ENCODE results near the gene PPP6R3.
"Not testable (repeated sequence)": the region's sequence is repeated elsewhere in the genome, so short reads cannot be mapped to it uniquely, and the experiment has no call there.

The PPP6R3 gene

DNA sequence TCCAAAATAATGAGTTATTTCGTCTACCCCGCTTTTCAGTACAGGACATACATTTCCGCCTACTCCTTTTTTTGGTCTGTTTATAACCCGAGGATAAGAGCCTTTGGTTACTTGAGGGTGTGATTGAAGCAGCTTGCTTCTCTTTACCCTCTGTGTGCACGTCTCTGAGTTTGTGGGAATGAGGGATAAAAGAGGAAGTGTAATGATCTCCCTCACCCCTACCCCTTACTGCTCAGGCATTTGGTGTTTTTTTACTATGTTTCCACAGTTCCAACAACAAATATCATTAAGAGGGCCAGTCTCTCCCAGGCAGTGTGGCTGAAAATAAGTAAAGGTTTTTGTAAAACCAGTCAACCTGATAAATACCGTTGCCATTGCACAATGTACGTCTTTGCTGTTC lies 140.6 kb downstream of the PPP6R3 start:
- no peak for DNase-seq (ENCODE audit: low spot score)

- no peak for DNase-seq (ENCODE audit: low spot score)
These were observed 149.2 kb downstream of the PPP6R3 start for GRCh38 chr11:68609761-68610160.

GRCh38 chr11:68610452-68611116 lies 150.0 kb downstream of the PPP6R3 start:
- no peak for DNase-seq (ENCODE audit: low spot score)

DNA sequence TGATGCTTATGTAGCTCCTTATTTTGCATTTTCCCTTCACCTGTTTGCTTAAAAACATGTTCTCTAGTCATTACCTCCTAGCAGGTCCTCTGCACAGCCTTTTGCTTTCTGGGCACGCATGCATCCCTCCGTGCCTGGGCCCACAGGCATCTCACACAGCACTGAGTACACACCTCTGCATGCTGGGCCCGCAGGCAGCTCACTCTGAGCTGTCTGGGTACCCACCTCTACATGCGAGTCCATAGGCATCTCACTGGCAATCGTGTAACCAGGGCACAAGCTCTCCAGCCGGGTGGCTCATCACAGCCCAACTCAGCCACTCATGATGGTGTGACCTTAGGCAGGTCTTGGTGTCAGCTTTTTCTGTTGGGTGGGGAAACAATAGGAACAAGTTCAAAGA lies 155.1 kb downstream of the PPP6R3 start:
- DNase-seq (ENCODE audit: low spot score), result no peak

DNA sequence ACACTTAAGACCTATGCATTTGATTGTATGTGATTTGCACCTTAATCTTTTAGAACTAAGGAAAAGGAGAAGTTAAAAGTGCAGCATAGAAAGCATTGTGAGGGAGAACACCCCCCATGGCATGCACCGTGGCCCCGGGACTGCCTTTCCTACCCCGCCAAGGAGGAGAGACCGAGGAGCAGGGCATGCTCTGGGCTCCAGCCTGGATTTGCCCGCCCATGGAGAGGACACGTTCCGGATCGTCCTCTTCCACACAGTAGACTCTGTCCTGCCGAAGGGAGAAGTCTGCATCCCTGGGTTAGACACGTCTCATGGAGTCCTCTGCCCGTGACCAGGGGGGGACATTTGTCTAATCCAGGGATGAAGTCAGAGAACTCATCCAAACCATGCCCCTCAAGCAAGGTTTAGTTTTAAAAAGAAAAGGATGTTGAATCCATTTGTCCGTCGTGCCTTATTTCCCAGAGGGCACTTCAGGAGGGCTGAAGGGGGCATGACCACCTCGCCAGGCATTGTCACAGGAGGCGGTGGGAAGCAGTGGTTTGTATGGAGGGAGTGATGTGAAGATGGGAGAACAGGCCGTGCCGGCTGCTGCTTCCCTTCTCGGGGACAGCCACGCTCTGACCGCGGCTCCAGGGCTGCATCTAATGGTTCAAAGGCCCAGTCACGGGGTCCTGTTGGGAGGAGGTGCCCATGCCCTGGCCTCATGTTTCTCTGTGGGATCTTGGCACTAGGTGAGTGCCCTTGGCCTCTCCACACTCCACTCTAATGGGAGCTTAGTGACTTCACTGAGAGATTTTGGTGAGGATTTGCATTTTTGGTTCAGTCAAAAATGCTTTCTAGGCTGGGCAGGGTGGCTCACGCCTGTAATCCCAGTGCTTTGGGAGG lies 157.6 kb downstream of the PPP6R3 start:
- DNase-seq (ENCODE audit: low spot score), result no peak

DNA sequence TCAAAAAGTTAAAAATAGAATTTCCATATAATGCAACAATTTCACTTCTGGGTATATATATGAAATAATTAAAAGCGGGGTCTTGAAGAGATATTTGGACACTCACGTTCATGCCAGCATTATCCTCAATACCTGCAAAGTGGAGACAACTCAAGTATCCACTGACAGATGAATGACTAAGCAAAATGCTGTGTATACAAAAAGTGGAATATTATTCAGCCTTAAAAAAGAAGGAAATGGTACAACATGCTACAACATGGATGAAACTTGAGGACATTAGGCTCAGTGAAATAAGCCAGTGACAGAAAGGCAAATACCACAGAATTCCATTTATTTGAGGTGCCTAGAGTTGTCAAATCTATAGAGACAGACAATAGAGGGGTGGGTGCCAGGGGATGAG lies 161.3 kb downstream of the PPP6R3 start:
- no peak for DNase-seq (ENCODE audit: low spot score)

DNA sequence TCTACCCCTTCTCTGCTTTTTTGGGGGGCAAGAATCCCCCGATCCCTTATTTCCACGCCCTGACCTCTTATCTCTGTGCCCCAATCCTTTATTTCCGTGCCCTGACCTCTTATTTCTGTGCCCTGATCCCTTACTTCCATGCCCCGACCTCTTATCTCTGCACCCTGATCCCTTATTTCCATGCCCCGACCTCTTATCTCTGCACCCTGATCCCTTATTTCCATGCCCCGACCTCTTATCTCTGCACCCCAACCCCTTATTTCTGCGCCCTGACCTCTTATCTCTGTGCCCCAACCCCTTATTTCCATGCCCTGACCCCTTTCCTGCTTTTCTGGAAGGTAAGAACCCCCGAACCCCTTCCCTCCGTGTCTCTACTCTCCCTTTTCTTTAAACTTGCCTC lies 163.2 kb downstream of the PPP6R3 start:
- not testable (repeated sequence) for DNase-seq (ENCODE audit: low spot score)

GRCh38 chr11:68625069-68625468 lies 164.5 kb downstream of the PPP6R3 start:
- not testable (repeated sequence) for DNase-seq (ENCODE audit: low spot score)

- DNase-seq (ENCODE audit: low spot score), result not testable (repeated sequence)
These were observed 165.7 kb downstream of the PPP6R3 start for GRCh38 chr11:68626236-68626635.

DNA sequence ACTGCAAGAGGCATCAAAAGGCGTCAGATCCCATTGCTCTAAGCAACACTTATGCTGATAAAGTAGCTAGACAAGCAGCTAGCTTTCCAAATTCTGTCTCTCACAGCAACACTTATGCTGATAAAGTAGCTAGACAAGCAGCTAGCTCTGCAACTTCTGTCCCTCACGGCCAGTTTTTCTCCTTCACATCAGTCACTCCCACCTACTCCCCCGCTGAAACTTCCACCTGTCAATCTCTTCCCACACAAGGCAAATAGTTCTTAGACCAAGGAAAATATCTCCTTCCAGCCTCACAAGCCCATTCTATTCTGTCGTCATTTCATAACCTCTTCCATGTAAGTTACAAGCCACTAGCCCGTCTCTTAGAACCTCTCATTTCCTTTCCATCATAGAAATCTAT lies 168.3 kb downstream of the PPP6R3 start:
- not testable (repeated sequence) for DNase-seq (ENCODE audit: low spot score)

DNA sequence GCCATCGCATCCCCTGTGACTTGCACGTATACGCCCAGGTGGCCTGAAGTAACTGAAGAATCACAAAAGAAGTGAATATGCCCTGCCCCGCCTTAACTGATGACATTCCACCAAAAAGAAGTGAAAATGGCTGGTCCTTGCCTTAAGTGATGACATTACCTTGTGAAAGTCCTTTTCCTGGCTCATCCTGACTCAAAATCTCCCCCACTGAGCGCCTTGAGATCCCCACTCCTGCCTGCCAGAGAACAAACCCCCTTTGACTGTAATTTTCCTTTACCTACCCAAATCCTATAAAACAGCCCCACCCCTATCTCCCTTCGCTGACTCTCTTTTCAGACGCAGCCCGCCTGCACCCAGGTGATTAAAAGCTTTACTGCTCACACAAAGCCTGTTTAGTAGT lies 171.8 kb downstream of the PPP6R3 start:
- DNase-seq (ENCODE audit: low spot score), result not testable (repeated sequence)

DNA sequence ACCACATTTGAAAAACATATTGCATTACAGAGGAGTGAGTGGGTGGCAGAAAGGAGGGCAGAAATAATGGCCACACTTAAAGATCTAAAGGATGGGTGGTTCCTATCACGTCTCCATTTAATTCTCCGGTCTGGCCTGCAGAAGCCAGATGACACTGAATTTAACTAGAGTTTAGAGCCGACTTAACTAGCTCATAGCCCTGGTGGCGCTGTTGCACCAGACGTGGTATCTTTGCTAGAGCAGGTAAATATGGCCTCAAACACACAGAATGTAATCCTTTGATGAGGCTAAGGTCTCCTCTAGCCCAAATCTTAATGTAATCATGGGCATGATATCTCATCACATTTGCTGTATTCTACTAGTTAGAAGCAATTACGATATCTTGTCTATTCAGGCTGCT lies 172.2 kb downstream of the PPP6R3 start:
- DNase-seq (ENCODE audit: low spot score), result peak; percentile 73

- DNase-seq (ENCODE audit: low spot score), result not testable (repeated sequence)
These were observed 174.1 kb downstream of the PPP6R3 start for GRCh38 chr11:68634606-68635005.

DNA sequence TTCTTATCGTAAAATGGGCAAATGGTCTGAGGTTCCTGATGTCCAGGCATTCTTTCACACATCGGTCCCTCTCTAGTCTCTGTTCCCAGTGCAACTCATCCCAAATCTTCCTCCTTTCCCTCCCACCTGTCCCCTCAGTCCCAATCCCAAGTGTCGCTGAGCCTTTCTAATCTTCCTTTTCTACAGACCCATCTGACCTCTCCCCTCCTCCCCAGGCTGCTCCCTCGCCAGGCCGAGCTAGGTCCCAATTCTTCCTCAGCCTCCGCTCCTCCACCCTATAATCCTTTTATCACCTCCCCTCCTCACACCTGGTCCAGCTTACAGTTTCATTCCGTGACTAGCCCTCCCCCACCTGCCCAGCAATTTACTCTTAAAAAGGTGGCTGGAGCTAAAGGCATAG lies 174.6 kb downstream of the PPP6R3 start:
- DNase-seq (ENCODE audit: low spot score), result not testable (repeated sequence)

DNA sequence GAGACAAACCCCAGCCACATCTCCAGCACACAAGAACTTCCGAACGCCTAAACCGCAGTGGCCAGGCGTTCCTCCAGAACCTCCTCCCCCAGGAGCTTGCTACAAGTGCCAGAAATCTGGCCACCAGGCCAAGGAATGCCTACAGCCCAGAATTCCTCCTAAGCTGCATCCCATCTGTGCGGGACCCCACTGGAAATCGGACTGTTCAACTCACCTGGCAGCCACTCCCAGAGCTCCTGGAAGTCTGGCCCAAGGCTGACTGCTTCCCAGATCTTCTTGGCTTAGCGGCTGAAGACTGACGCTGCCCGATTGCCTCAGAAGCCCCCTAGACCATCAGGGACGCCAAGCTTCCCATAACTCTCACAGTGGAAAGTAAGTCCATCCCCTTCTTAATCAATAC lies 175.3 kb downstream of the PPP6R3 start:
- not testable (repeated sequence) for DNase-seq (ENCODE audit: low spot score)

- not testable (repeated sequence) for DNase-seq (ENCODE audit: low spot score)
These were observed 178.8 kb downstream of the PPP6R3 start for GRCh38 chr11:68639322-68639721.

DNA sequence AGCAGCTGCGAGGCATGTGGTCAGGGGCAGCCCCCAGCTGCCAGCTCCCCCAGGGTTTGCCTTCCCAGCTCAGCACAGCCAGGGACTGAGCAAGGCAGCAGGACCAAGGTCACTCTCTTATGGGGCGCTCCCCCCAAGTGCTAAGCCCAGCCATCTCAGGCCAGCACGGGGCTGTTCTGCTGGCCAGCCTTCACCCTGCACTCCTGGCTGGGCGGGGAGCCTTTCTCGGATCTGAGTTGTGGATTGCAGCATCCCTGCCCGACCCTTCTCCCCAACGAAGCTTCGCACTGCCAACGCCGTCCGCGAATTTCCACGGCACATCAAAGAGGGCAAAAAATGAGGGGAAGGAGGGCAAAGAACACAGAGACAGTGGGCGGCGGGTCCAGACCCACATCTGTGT lies 181.3 kb downstream of the PPP6R3 start:
- DNase-seq (ENCODE audit: low spot score), result no peak

DNA sequence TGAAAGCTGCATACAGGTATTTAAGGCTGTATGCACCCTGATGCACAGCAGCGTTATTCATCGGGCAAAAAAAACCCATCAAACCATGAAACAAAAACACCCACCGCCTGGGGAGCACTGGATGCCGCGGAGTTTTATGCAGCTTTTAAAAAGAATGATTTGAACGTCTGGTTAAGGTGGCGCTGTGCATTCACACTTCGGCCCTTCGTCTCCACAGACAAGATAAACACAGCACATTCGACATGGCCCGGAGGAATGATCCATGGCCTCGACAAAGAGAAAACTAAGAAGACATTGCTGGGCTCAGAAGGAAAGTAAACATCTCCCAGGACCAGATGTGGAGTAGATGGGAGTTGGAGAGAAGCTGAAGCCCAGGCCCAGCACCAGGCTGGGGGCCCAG lies 183.0 kb downstream of the PPP6R3 start:
- no peak for DNase-seq (ENCODE audit: low spot score)

GRCh38 chr11:68646832-68647231 lies 186.3 kb downstream of the PPP6R3 start:
- DNase-seq (ENCODE audit: low spot score), result no peak

DNA sequence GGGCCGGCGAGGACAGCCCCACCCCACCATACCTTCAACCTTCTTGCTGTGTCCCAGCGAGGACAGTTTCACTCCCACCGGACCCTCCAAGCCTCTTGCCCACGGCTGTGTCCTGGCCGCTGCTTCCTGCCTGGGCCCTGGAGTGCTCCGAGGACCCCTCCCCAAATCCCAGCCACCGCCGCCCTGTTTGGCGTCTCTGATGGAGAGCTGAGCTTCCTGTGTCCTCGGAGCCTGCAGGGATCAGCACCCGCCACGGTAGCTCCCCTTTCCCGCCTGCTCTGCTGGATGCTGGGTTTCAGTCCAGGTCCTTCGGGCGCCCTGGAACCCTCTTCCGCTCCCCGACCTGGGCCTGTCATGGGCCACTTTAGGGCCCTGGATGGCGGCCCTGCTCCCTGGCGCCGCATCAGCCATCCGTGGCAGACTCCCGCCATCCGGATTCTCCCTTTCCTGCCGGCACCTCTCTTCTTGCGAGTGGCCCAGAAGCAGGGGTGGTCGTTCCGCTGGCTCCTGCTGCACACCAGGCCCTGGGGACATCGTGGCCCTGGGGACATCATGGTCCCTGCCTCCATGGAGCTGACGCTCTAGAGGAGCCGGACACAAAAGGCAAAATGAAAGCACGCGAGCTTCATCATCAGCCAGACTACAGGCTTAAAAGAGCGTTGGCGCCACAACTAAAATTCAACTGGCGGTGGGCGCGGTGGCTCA lies 189.5 kb downstream of the PPP6R3 start:
- DNase-seq (ENCODE audit: low spot score), result no peak

GRCh38 chr11:68650801-68651200 lies 190.2 kb downstream of the PPP6R3 start:
- no peak for DNase-seq (ENCODE audit: low spot score)

GRCh38 chr11:68651208-68651984 lies 190.8 kb downstream of the PPP6R3 start:
- no peak for DNase-seq (ENCODE audit: low spot score)

All from iPS-NIHi11 (cell line).